Cerebellar cortex (tissue), 1 donor: ENCODE results near the gene ZMYND12.

Experiments
- DNase-seq: peaks from one replicate; pipeline ENCODE4 v3.0.0-alpha.2; 2015; ENCODE audit warnings: low spot score

Gene ZMYND12

GRCh38 chr1:42439940-42440339 lies 15.9 kb downstream of the ZMYND12 start:
- no peak for DNase-seq

GRCh38 chr1:42434340-42434739 lies 21.5 kb downstream of the ZMYND12 start:
- DNase-seq, result no peak

DNA sequence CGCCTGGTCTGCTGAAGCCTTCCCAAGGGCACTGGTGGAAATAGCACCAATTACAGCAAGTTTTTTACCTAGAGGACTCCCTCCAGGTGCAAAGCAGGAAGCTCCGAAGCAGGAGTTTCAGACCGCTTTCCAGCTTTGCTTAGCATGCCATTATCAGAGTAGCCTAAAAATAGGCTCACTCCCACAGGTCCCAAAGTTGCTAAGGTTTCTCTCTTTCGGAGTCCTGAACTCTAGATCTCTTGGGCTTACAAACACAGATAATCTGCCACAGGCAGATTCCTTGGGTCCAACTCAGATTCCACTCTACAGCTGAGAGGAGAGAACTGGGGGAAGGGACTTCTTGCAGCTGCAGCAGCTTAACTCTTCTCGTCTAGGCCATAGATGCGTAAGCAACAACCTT lies 22.5 kb downstream of the ZMYND12 start:
- no peak for DNase-seq

DNA sequence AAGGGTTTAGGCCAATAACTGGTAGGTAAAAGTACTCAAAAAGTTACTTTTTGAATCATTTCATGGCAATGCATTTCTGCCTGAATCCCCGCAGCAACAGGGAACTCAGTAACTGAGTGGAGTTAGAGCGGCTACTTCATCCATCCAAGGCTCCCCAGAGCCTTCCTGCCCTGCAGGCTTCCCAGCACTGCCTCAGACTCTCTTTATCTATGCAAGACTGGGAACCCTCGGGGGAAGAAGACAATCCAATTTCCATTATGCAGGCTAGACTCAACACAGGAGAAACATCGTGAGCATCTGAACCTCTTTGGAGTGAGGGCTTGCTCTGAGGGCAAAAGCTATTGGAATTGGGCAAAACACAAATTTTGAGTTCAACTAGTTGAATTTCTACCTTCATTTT lies 23.1 kb downstream of the ZMYND12 start:
- no peak for DNase-seq

DNA sequence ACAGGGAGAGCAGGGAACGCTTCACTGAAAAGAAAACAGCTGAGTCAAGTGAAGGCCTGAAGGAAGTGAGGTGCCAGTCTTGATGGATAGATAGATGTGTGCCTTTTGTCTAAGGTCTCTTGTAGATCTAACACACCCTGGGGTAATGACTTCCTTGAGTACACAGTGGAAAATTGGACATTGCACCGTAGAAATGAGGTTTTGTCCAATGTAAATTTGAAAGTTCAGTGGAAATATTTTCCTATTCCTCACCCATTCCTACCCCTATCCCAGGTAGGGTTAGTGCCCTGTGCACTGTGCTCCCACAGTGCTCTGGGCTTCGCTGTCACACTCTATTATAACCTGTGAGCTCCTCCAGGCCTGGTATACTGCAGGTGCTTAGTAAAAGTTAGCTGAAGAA lies 24.3 kb downstream of the ZMYND12 start:
- DNase-seq, result no peak

- no peak for DNase-seq
Measured at GRCh38 chr1:42430286-42431135, 25.3 kb downstream of the ZMYND12 start.

DNA sequence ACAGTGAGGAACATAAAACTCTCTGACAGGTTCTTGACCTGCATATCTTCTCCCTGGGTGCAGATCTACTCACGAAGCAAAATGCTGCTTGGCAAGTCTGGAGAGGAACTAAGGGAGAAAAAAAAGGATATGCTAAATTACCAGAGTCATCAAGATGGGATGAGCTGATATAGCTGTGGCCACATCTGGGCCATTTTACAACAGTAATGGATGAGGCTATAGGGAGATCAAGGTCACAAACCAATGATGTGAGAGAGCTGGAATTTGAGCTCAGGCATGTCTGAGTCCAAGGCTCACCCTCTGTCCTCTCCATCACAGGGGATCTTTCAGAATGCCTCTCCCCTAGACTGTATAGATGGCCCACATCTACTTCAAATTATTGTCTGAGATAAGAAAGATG lies 26.2 kb downstream of the ZMYND12 start:
- DNase-seq, result no peak

DNA sequence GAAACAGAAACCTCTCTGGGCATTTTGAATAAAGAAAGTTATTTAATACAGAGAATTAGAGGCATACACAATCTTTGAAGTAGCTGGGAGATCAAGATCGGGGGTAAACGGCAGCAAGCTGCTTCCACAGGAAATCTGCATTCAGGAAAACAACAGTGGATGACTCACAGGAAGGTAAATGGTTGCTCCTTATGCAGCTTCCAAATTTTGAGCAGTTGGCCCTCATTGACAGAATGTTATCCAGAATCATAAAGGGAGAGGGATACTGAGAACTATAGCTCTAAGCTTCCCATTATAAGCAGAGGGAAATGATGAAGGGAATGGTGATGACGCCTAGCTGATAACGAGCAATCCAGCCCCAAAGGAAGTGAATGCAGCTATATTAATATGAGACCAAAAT lies 28.6 kb downstream of the ZMYND12 start:
- no peak for DNase-seq

GRCh38 chr1:42424201-42424600 lies 31.6 kb downstream of the ZMYND12 start:
- DNase-seq, result no peak

- no peak for DNase-seq
Measured at GRCh38 chr1:42423681-42424080, 32.1 kb downstream of the ZMYND12 start.

DNA sequence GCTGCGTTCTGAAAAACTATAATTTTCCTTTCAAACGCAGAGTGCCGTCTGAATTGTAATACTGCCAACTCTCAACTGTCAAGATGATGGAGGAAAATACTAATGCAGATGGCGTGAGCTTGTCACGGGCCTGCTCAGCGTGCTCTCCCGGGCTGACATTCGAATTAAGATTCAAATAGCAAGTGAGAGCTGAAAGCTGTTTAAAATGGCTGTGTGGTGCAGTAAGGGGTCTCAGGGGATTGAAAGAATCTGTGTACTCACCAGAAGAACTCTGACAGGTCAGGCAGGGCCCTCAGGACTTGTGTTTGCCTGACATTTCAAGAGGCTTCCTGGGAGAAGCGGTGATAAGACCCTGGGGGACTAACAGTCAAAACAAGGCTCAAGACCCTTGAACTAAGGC lies 33.1 kb downstream of the ZMYND12 start:
- no peak for DNase-seq

- peak; percentile 89 for DNase-seq
Measured at GRCh38 chr1:42420911-42421585, 34.8 kb downstream of the ZMYND12 start.

- DNase-seq, result no peak
Measured at GRCh38 chr1:42420121-42420520, 35.7 kb downstream of the ZMYND12 start.

- no peak for DNase-seq
Measured at GRCh38 chr1:42419126-42419821, 36.5 kb downstream of the ZMYND12 start.

DNA sequence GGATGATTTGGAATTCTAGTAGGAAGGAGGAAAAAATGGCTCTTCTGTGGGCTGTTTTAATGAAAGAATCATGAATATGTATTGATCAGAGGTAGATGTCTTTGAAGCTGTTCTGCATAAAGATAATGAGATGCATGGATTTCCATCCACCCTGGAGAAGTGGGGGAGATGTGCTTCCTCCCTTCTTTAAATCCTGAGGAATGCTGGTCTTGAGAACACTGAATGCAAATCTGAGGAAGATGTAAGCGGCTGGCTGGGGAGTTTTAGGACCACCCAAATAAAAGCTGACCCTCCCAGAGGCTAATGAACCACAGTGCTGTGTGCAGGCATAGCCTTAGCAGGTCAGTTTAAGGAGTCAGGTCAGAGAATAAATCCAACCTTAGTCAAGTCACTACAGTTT lies 37.3 kb downstream of the ZMYND12 start:
- no peak for DNase-seq

DNA sequence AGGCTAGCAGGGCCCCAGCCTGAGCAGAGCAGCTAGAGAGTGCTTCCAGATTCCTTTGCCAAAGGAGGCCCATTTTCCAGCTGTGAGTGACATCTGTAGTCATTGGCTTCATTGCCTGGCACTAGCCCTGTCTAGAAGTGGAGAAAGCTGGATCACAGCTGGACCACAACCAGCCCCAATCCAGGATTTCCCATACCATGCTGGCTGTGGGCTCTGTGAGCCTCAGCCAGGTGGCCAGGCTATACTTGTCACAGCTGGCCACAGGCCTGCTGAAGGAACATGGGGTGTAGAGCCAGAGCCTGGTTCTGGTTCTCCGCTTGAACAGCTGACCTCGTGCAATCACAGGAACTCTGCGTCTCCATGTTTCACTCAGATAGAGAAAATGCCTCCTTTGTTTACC lies 38.7 kb downstream of the ZMYND12 start:
- DNase-seq, result no peak

- DNase-seq, result no peak
Measured at GRCh38 chr1:42414551-42415496, 41.0 kb downstream of the ZMYND12 start.

- DNase-seq, result no peak
Measured at GRCh38 chr1:42403880-42404400, 51.9 kb downstream of the ZMYND12 start.

DNA sequence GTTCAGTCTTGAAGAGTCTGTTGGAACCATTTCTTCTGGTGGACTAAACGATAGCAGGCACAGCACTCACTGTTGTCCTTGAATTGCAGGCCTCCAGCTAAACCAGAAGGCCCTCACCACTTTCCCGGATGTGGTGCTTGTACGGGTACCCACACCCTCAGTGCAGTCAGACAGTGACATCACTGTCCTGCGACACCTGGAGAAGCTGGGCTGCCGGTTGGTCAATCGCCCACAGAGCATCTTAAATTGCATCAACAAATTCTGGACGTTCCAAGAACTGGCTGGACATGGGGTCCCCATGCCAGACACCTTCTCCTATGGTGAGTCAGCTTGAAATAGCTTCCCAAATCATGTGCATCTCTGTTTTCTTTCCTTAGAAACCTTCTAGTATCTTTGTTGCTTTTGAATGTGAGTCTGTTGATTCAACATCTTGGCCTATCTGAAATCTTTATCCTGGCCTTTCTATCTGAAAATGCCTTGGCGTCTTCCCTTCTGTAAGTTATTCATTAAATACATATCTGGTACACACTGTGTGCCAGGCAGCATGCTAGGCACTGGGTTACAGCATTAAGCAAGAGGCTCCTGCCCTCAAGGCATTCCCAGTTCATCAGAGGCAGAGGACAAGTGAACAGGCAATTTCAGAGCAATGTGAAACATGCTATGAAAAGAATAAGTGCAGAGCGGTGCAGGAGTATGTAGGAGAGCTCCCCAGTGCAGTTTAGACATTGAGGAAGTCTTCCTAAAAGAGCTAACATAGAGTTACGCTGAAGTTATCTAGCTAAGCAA lies 56.3 kb downstream of the ZMYND12 start:
- DNase-seq, result no peak

GRCh38 chr1:42392967-42393848 lies 62.6 kb downstream of the ZMYND12 start:
- no peak for DNase-seq
